ENCODE data around the gene GSC2. TPM values are rescaled to one million over a fixed set of nuclear protein-coding genes. Genes with fewer than 3 reads are reported as not detected.

GSC2 gene
- total RNA-seq, 1 donor from 2014 or later = not detected

GRCh38 chr22:19128009-19128401 lies 22.1 kb downstream of the GSC2 start:
- H3K36me3 Mint-ChIP-seq = peaks cover 7% of the 10 kb centered on the region

GRCh38 chr22:19127329-19128008 lies 22.6 kb downstream of the GSC2 start:
- H3F3A ChIP-seq (ENCODE audit: low read depth) = peaks cover 7% of the 10 kb centered on the region
- no peaks in the 10 kb centered on the region for H3K36me3 ChIP-seq
- no peak for DNase-seq (ENCODE audit: low spot score)
- H3K9me3 ChIP-seq (ENCODE audit: low read depth) = no peaks in the 10 kb centered on the region
- no peak overlapping the region for H3K4me3 ChIP-seq
- TF ChIP-seq EZH2phosphoT487 (IDR thresholded peaks at IDR 0.05) (no peak), EZH2 (IDR thresholded peaks at IDR 0.05) (no peak), CTCF (IDR thresholded peaks at IDR 0.05) (no peak)
- H3K4me2 ChIP-seq = no peak overlapping the region
- H4K20me1 ChIP-seq (ENCODE audit: low read depth) = no peaks in the 10 kb centered on the region
- Mint-ChIP-seq H3K4me3 (no peak overlapping the region), H3K27ac (no peak overlapping the region), H3K9me3 (no peaks in the 10 kb centered on the region), H3K4me1 (peaks cover 7% of the 10 kb centered on the region), H3K36me3 (peaks cover 7% of the 10 kb centered on the region), H3K27me3 (ENCODE audit: insufficient read depth, low read depth) (peaks cover 8% of the 10 kb centered on the region)
- H3K27me3 ChIP-seq = no peaks in the 10 kb centered on the region
- H3K79me2 ChIP-seq (ENCODE audit: low read depth) = no peaks in the 10 kb centered on the region
- no peaks in the 10 kb centered on the region for H3K4me1 ChIP-seq
- H3K9ac ChIP-seq = no peak overlapping the region
- H3K27ac ChIP-seq = no peak overlapping the region
- no peak overlapping the region for H2AFZ ChIP-seq (replicated peaks)

More at GRCh38 chr22:19128009-19128401, 22.1 kb downstream of the GSC2 start:
- Mint-ChIP-seq H3K27ac (no peak overlapping the region), H3K27me3 (ENCODE audit: insufficient read depth, low read depth) (peaks cover 8% of the 10 kb centered on the region), H3K9me3 (no peaks in the 10 kb centered on the region), H3K4me3 (no peak overlapping the region), H3K4me1 (peaks cover 3% of the 10 kb centered on the region)
- H3F3A ChIP-seq (ENCODE audit: low read depth) = peaks cover 3% of the 10 kb centered on the region
- H3K9ac ChIP-seq = no peak overlapping the region
- H4K20me1 ChIP-seq (ENCODE audit: low read depth) = no peaks in the 10 kb centered on the region
- H3K27ac ChIP-seq = no peak overlapping the region
- H3K27me3 ChIP-seq = no peaks in the 10 kb centered on the region
- H3K36me3 ChIP-seq = no peaks in the 10 kb centered on the region
- TF ChIP-seq CTCF (IDR thresholded peaks at IDR 0.05) (no peak), EZH2 (IDR thresholded peaks at IDR 0.05) (no peak), EZH2phosphoT487 (IDR thresholded peaks at IDR 0.05) (no peak)
- H3K4me1 ChIP-seq = no peaks in the 10 kb centered on the region
- no peak overlapping the region for H3K4me3 ChIP-seq
- no peaks in the 10 kb centered on the region for H3K79me2 ChIP-seq (ENCODE audit: low read depth)
- DNase-seq (ENCODE audit: low spot score) = no peak
- H3K4me2 ChIP-seq = no peak overlapping the region
- H3K9me3 ChIP-seq (ENCODE audit: low read depth) = no peaks in the 10 kb centered on the region
- H2AFZ ChIP-seq (replicated peaks) = no peak overlapping the region

GRCh38 chr22:19126309-19127273 lies 23.5 kb downstream of the GSC2 start:
- Histone ChIP-seq H3F3A (ENCODE audit: low read depth) (peaks cover 13% of the 10 kb centered on the region), H3K79me2 (ENCODE audit: low read depth) (peaks cover 5% of the 10 kb centered on the region), H3K27ac (no peak overlapping the region), H3K27me3 (no peaks in the 10 kb centered on the region), H4K20me1 (ENCODE audit: low read depth) (peaks cover 2% of the 10 kb centered on the region), H3K4me2 (no peak overlapping the region), H3K9ac (no peak overlapping the region), H3K4me1 (no peaks in the 10 kb centered on the region), H3K36me3 (no peaks in the 10 kb centered on the region), H3K9me3 (ENCODE audit: low read depth) (no peaks in the 10 kb centered on the region), H3K4me3 (no peak overlapping the region), H2AFZ (replicated peaks) (no peak overlapping the region)
- Mint-ChIP-seq H3K4me3 (no peak overlapping the region), H3K27me3 (ENCODE audit: insufficient read depth, low read depth) (peaks cover 8% of the 10 kb centered on the region), H3K27ac (no peak overlapping the region), H3K9me3 (no peaks in the 10 kb centered on the region), H3K36me3 (peaks cover 5% of the 10 kb centered on the region), H3K4me1 (peaks cover 7% of the 10 kb centered on the region)
- TF ChIP-seq EZH2phosphoT487 (IDR thresholded peaks at IDR 0.05) = no peak
- no peak for TF ChIP-seq EZH2 (IDR thresholded peaks at IDR 0.05)
- no peak for TF ChIP-seq CTCF (IDR thresholded peaks at IDR 0.05)
- DNase-seq (ENCODE audit: low spot score) = no peak

Data from neural progenitor cell (in vitro differentiated cells).